BE2C (cell line): ENCODE results near the gene JAZF1.
A peak's percentile ranks its signal among the peaks of the same experiment; 100 is the strongest.
"Not testable (repeated sequence)": the region's sequence is repeated elsewhere in the genome, so short reads cannot be mapped to it uniquely, and the experiment has no call there.

ENCODE experiments used
- DNase-seq: peaks from one replicate; pipeline ENCODE4 v3.0.0-alpha.2; 2020
- H3K27me3 ChIP-seq: fragments of 250-450 bp; sonication (Bioruptor Pico); 2 replicates; pipeline ENCODE4 v1.5.1; 2020; ENCODE audit warnings: mild to moderate bottlenecking
- H3K36me3 ChIP-seq: fragments of 250-450 bp; sonication (Bioruptor Pico); 2 replicates; pipeline ENCODE4 v1.5.1; 2020; ENCODE audit warnings: mild to moderate bottlenecking
- H3K4me1 ChIP-seq: fragments of 250-450 bp; sonication (Bioruptor Pico); 2 replicates; pipeline ENCODE4 v1.5.1; 2020
- H3K4me3 ChIP-seq: 2 replicates; pipeline ENCODE4 v1.5.1; 2011; ENCODE audit warnings: low read depth, low read length
- H3K9me3 ChIP-seq: fragments of 250-450 bp; sonication (Bioruptor Pico); 2 replicates; pipeline ENCODE4 v1.5.1; 2020
- CTCF ChIP-seq: IDR thresholded peaks from 2 replicates; pipeline ENCODE4 v1.5.1; 2012; ENCODE audit warnings: mild to moderate bottlenecking, low read depth, low read length

The JAZF1 gene

GRCh38 chr7:28017372-28017771 is 163.2 kb downstream of the JAZF1 start:
- peaks cover 10% of the 10 kb centered on the region for H3K4me1 ChIP-seq
- H3K27me3 ChIP-seq = no peaks in the 10 kb centered on the region
- H3K4me3 ChIP-seq = no peak overlapping the region
- H3K9me3 ChIP-seq = no peaks in the 10 kb centered on the region
- no peak for DNase-seq
- TF ChIP-seq CTCF = no peak
- 0 out of 2 replicates have a peak, but pooled peaks cover 4% of the 10 kb centered on the region for H3K36me3 ChIP-seq

GRCh38 chr7:28016297-28016696 is 164.3 kb downstream of the JAZF1 start:
- DNase-seq = no peak
- TF ChIP-seq CTCF = no peak
- Histone ChIP-seq H3K36me3 (0 out of 2 replicates have a peak, but pooled peaks cover 4% of the 10 kb centered on the region), H3K4me1 (peaks cover 10% of the 10 kb centered on the region), H3K27me3 (no peaks in the 10 kb centered on the region), H3K9me3 (no peaks in the 10 kb centered on the region), H3K4me3 (no peak overlapping the region)

GRCh38 chr7:28015169-28015568 is 165.4 kb downstream of the JAZF1 start:
- H3K4me1 ChIP-seq = peaks cover 7% of the 10 kb centered on the region
- no peak for DNase-seq
- H3K36me3 ChIP-seq = 0 out of 2 replicates have a peak, but pooled peaks cover 4% of the 10 kb centered on the region
- no peak overlapping the region for H3K4me3 ChIP-seq
- no peaks in the 10 kb centered on the region for H3K9me3 ChIP-seq
- no peak for TF ChIP-seq CTCF
- H3K27me3 ChIP-seq = no peaks in the 10 kb centered on the region

GRCh38 chr7:28014340-28014739 is 166.3 kb downstream of the JAZF1 start:
- not testable (repeated sequence) for H3K36me3 ChIP-seq, DNase-seq, H3K4me3 ChIP-seq, H3K4me1 ChIP-seq, H3K9me3 ChIP-seq, H3K27me3 ChIP-seq

GRCh38 chr7:28013441-28013840 is 167.2 kb downstream of the JAZF1 start:
- Histone ChIP-seq H3K36me3 (0 out of 2 replicates have a peak, but pooled peaks cover 4% of the 10 kb centered on the region), H3K27me3 (no peaks in the 10 kb centered on the region), H3K9me3 (no peaks in the 10 kb centered on the region), H3K4me1 (peaks cover 7% of the 10 kb centered on the region), H3K4me3 (no peak overlapping the region)
- no peak for TF ChIP-seq CTCF
- DNase-seq = no peak

- peaks cover 7% of the 10 kb centered on the region for H3K4me1 ChIP-seq
- H3K9me3 ChIP-seq = no peaks in the 10 kb centered on the region
- DNase-seq = peak; percentile 32
- 0 out of 2 replicates have a peak, but pooled peaks cover 4% of the 10 kb centered on the region for H3K36me3 ChIP-seq
- H3K27me3 ChIP-seq = no peaks in the 10 kb centered on the region
- H3K4me3 ChIP-seq = no peak overlapping the region
- no peak for TF ChIP-seq CTCF
Measured at GRCh38 chr7:28013019-28013418, 167.6 kb downstream of the JAZF1 start.

GRCh38 chr7:28008911-28009310 is 171.7 kb downstream of the JAZF1 start:
- DNase-seq = no peak
- H3K9me3 ChIP-seq = no peaks in the 10 kb centered on the region
- no peak for TF ChIP-seq CTCF

More at GRCh38 chr7:28008911-28009310, 171.7 kb downstream of the JAZF1 start:
- H3K4me3 ChIP-seq = no peak overlapping the region
- no peaks in the 10 kb centered on the region for H3K27me3 ChIP-seq
- H3K4me1 ChIP-seq = peaks cover 19% of the 10 kb centered on the region
- no peaks in the 10 kb centered on the region for H3K36me3 ChIP-seq
